K562 (cell line): ENCODE results near the gene LAMB1. TPM values are rescaled to one million over a fixed set of nuclear protein-coding genes. Genes with fewer than 3 reads are reported as not detected.

Experiments
- ATAC-seq: fragments of 200-7000 bp; cut with Tn5 transposase; 3 replicates; pipeline ENCODE4 v1.9.1; 2020; ENCODE audit warnings: moderate library complexity
- BruUV-seq: library from RNA; stranded (reverse); fragments of 400-500 nt; replicated peaks from 2 replicates; lab custom pipeline; 2021; lab: Mats Ljungman, UMichigan
- CTCF ChIA-PET: fragments of 300-600 bp; formaldehyde crosslinking; extraction: SDS; loops from one replicate; lab custom pipeline; 2021; ENCODE audit warnings: low intra/inter-chr PET ratio; lab: Yijun Ruan, JAX
- POLR2A ChIA-PET: fragments of 300-600, 350-650 bp; sonication (Branson Sonifier 250); formaldehyde crosslinking; extraction: SDS; loops from one replicate; lab custom pipeline; 2021; ENCODE audit warnings: antibody characterized with exemption, inconsistent platforms; lab: Yijun Ruan, JAX
- DNase-seq, 4 experiments: peaks; one replicate each; pipeline versions ENCODE4 v3.0.0 to v3.0.0-alpha.2; 2011 to 2018; ENCODE audit warnings: low spot score in 3 of 4, mixed read lengths in 3 of 4; ENCODE audit errors: extremely low read depth in 1 of 4
- FAIRE-seq: peaks from 2 replicates; lab custom pipeline; 2011; peaks lifted over from hg19 to GRCh38; lab: Jason Lieb, UNC
- H2AFZ ChIP-seq: 2 replicates; pipeline ENCODE4 v1.6.0; 2011; ENCODE audit warnings: low read depth, low read length, control low read depth, inconsistent platforms
- H3K27ac ChIP-seq: fragments of 200-600 bp; 3 replicates; pipeline ENCODE4 v1.8.0; 2011; ENCODE audit warnings: low read depth, mild to moderate bottlenecking, control low read depth, inconsistent platforms, low read length, moderate library complexity, mixed read lengths; ENCODE audit errors: extremely low read depth
- H3K27me3 ChIP-seq, 2 experiments: fragments of 300-600 bp in 1 of 2; 2 replicates in 1 of 2; 3 replicates in 1 of 2; pipeline versions ENCODE4 v1.6.0 to v1.8.0; 2011; ENCODE audit warnings: inconsistent platforms in 2 of 2, low read length in 2 of 2, mild to moderate bottlenecking in 1 of 2, mixed read lengths in 1 of 2, moderate library complexity in 1 of 2; ENCODE audit not compliant: control insufficient read depth in 2 of 2, insufficient read depth in 2 of 2
- H3K36me3 ChIP-seq: fragments of 300-600 bp; 3 replicates; pipeline ENCODE4 v1.8.0; 2011; ENCODE audit warnings: mild to moderate bottlenecking, low read length, inconsistent platforms; ENCODE audit not compliant: control insufficient read depth, insufficient read depth
- H3K4me1 ChIP-seq, 2 experiments: fragments of 200-600 bp in 1 of 2; replicated peaks in 1 of 2; 2 replicates in 1 of 2; 3 replicates in 1 of 2; pipeline versions ENCODE4 v1.5.1 to v1.8.0; 2011; ENCODE audit warnings: inconsistent platforms in 2 of 2, low read length in 2 of 2, mild to moderate bottlenecking in 1 of 2, mixed read lengths in 1 of 2, moderate library complexity in 1 of 2; ENCODE audit not compliant: control insufficient read depth in 2 of 2, insufficient read depth in 2 of 2
- H3K4me2 ChIP-seq: 2 replicates; pipeline ENCODE4 v1.6.1; 2011; ENCODE audit warnings: low read length, control low read depth, inconsistent platforms, mixed read lengths; ENCODE audit not compliant: insufficient read depth
- H3K4me3 ChIP-seq: fragments of 200-600 bp; sonication (generic), shearing (Covaris generic); 2 replicates; pipeline ENCODE4 v1.5.1; 2016; ENCODE audit warnings: control low read depth, inconsistent platforms
- H3K79me2 ChIP-seq: fragments of 200-600 bp; 3 replicates; pipeline ENCODE4 v1.8.0; 2011; ENCODE audit warnings: low read length, inconsistent platforms; ENCODE audit not compliant: control insufficient read depth, insufficient read depth
- H3K9ac ChIP-seq, 2 experiments: 2 replicates each; pipeline versions ENCODE4 v1.6.0 to v1.6.1; 2011; ENCODE audit warnings: low read depth in 2 of 2, low read length in 2 of 2, control low read depth in 1 of 2, inconsistent platforms in 1 of 2, mild to moderate bottlenecking in 1 of 2, mixed read lengths in 1 of 2; ENCODE audit not compliant: insufficient read depth in 1 of 2
- H3K9me1 ChIP-seq: one replicate; pipeline ENCODE4 v1.6.0; 2011; ENCODE audit warnings: inconsistent platforms, mild to moderate bottlenecking, low read length, moderate library complexity; ENCODE audit not compliant: control insufficient read depth, insufficient read depth
- H3K9me3 ChIP-seq: replicated peaks from 2 replicates; pipeline ENCODE4 v1.5.1; 2011; ENCODE audit warnings: low read depth, low read length, inconsistent platforms; ENCODE audit not compliant: control insufficient read depth, insufficient read depth
- H4K20me1 ChIP-seq: replicated peaks from 2 replicates; pipeline ENCODE4 v1.6.1; 2011; ENCODE audit warnings: low read length, inconsistent platforms, mixed read lengths; ENCODE audit not compliant: control insufficient read depth, insufficient read depth
- BRD4 ChIP-seq: fragments of 200-600 bp; sonication (generic); IDR thresholded peaks from 2 replicates; pipeline ENCODE4 v1.6.1; 2017; ENCODE audit warnings: inconsistent platforms
- CC2D1A ChIP-seq: fragments of 450-650 bp; IDR thresholded peaks from 2 replicates; pipeline ENCODE4 v1.6.1; 2017; ENCODE audit warnings: mild to moderate bottlenecking
- DMBX1 ChIP-seq: fragments of 250-450 bp; sonication (Bioruptor Pico); IDR thresholded peaks from 2 replicates; pipeline ENCODE4 v1.8.0; 2022; ENCODE audit warnings: inconsistent platforms, mild to moderate bottlenecking, moderate library complexity, borderline replicate concordance
- HDAC6 ChIP-seq: IDR thresholded peaks from 2 replicates; pipeline ENCODE4 v1.6.1; 2012; ENCODE audit warnings: low read depth, mild to moderate bottlenecking, control low read depth, inconsistent platforms, low read length, moderate library complexity
- MECOM ChIP-seq: fragments of 250-450 bp; sonication (Bioruptor Pico); IDR thresholded peaks from 2 replicates; pipeline ENCODE4 v1.8.0; 2022; ENCODE audit warnings: inconsistent platforms
- MEF2A ChIP-seq: IDR thresholded peaks from 2 replicates; pipeline ENCODE4 v1.6.1; 2011; ENCODE audit warnings: low read depth, mild to moderate bottlenecking, low read length, moderate library complexity; ENCODE audit not compliant: control insufficient read depth
- MTA3 ChIP-seq: fragments of 450-650 bp; formaldehyde crosslinking; IDR thresholded peaks from 2 replicates; pipeline ENCODE4 v1.6.1; 2017; ENCODE audit warnings: mild to moderate bottlenecking, borderline replicate concordance
- PRMT5 ChIP-seq: sonication (generic); formaldehyde crosslinking; IDR thresholded peaks from 2 replicates; pipeline ENCODE4 v1.5.0; 2020; ENCODE audit warnings: missing genetic modification reagents
- SPI1 ChIP-seq: IDR thresholded peaks from 2 replicates; pipeline ENCODE4 v1.6.1; 2011; ENCODE audit warnings: low read depth, low read length, control low read depth, borderline replicate concordance
- STAG1 ChIP-seq: sonication (generic); formaldehyde crosslinking; IDR thresholded peaks from 2 replicates; pipeline ENCODE4 v1.5.0; 2020; ENCODE audit warnings: missing genetic modification reagents, borderline replicate concordance
- ZNF586 ChIP-seq: fragments of 450-650 bp; formaldehyde crosslinking; conservative IDR thresholded peaks from 2 replicates; pipeline ENCODE4 v1.4.0; 2020; ENCODE audit warnings: mild to moderate bottlenecking, moderate library complexity
- WGBS: fragments of 100-300 bp; shearing (Covaris generic); methylation state at CpG from one replicate; pipeline ENCODE4 v1.1.6; 2016; ENCODE audit warnings: low coverage, mixed read lengths; ENCODE audit not compliant: insufficient coverage; ENCODE audit errors: missing lambda C conversion rate; 5-methylcytosine and 5-hydroxymethylcytosine counted together
- in situ Hi-C: fragments of 300-500 bp; cut with MboI; formaldehyde crosslinking; loops from 4 replicates; pipeline ENCODE4 v1.15.0; 2018; ENCODE audit warnings: inconsistent platforms, mixed read lengths
- intact Hi-C: fragments of 100-400 bp; cut with micrococcal nuclease; formaldehyde crosslinking; loops from 2 replicates; pipeline ENCODE4 v1.14.2; 2022
- polyA plus RNA-seq, 8 experiments: library from polyadenylated mRNA; depleted of rRNA in 4 of 8; stranded (reverse) in 5 of 8; unstranded in 3 of 8; fragments of >200 nt; fragmentation: Nextera tagmentation in 2 of 8; fragmentation: Illumina TruSeq in 1 of 8; extraction: Ambion mirVana in 2 of 8; extraction: Trizol in 1 of 8; gene quantifications; 2 replicates each; pipeline versions ENCODE4 v1.2.1 to v1.2.3, GENCODE V29; 2011 to 2014; ENCODE audit warnings: inconsistent platforms in 1 of 8, missing spikeins in 1 of 8
- total RNA-seq, 7 experiments: library from RNA; depleted of rRNA in 6 of 7; stranded (reverse); fragments of >200 nt in 6 of 7; fragmentation: Illumina TruSeq in 2 of 7; extraction: Trizol in 2 of 7; gene quantifications; 2 replicates each; pipeline versions ENCODE4 v1.2.1 to v1.2.3, GENCODE V29; 2011 to 2021; ENCODE audit warnings: low replicate concordance in 1 of 7
- TF ChIP-seq, protein P1 (sequence below): fragments of 450-650 bp; formaldehyde crosslinking; IDR thresholded peaks from 2 replicates; pipeline ENCODE4 v1.4.0; 2022; ENCODE audit warnings: mild to moderate bottlenecking, moderate library complexity
- TF ChIP-seq, protein P2 (sequence below): sonication (generic); formaldehyde crosslinking; IDR thresholded peaks from 2 replicates; pipeline ENCODE4 v1.8.1; 2022; ENCODE audit warnings: missing genetic modification reagents
- TF ChIP-seq, protein P3 (sequence below): fragments of 250-450 bp; sonication (Bioruptor Pico); IDR thresholded peaks from 2 replicates; pipeline ENCODE4 v1.5.0; 2021; ENCODE audit warnings: mild to moderate bottlenecking, moderate library complexity
- TF ChIP-seq, protein P4 (sequence below): fragments of 250-450 bp; sonication (Bioruptor Pico); IDR thresholded peaks from 2 replicates; pipeline ENCODE4 v1.8.0; 2021; ENCODE audit warnings: moderate library complexity, mild to moderate bottlenecking, inconsistent platforms

Gene LAMB1
- total and polyA plus RNA-seq, 9 of the 15 experiments (the other 6 are each of a cell fraction or from before 2014, with no cell fraction given), result 6.0 to 17.7 (median 12.3) TPM

- peaks cover 40% of the 10 kb centered on the region for H3K79me2 ChIP-seq
- H4K20me1 ChIP-seq, result no peaks in the 10 kb centered on the region
- ATAC-seq, result no peak
- H3K9me3 ChIP-seq, result no peaks in the 10 kb centered on the region
- in situ Hi-C loops (no loop called here), intact Hi-C loops (loop anchor here (10.0 kb wide), 1 partner anchor 63 kb away; no protein-coding TSS in a partner anchor)
- peaks cover 94% of the 10 kb centered on the region for H3K36me3 ChIP-seq
- no peak overlapping the region for H3K9ac ChIP-seq
- ChIA-PET POLR2A (interaction anchor here (0.6 to 1.8 kb wide), 3 partner anchors 13 to 23 kb away, joined by 3 to 4 read pairs (median 3); no protein-coding TSS in a partner anchor), CTCF (no interaction called here)
- H3K4me3 ChIP-seq, result no peak overlapping the region
- H3K27me3 ChIP-seq, result no peaks in the 10 kb centered on the region
- no peak overlapping the region for H3K27ac ChIP-seq
- BruUV-seq, result no TSS peak
- H3K9me1 ChIP-seq, result no peaks in the 10 kb centered on the region
- H3K4me1 ChIP-seq, result no peaks in the 10 kb centered on the region
- H2AFZ ChIP-seq, result no peak overlapping the region
- FAIRE-seq, result no peak
- WGBS, result 97% methylated on average over 2 of the region's 2 CpGs
- no peak for DNase-seq
- H3K4me2 ChIP-seq, result no peak overlapping the region
- no peak for TF ChIP-seq BRD4
- TF ChIP-seq SPI1, result no peak
- TF ChIP-seq MECOM (CRISPR knock-in tag), result no peak
- TF ChIP-seq MEF2A, result no peak
- TF ChIP-seq HDAC6, result no peak
- no peak for TF ChIP-seq DMBX1
- TF ChIP-seq CC2D1A, result no peak
- TF ChIP-seq, protein P1, sequence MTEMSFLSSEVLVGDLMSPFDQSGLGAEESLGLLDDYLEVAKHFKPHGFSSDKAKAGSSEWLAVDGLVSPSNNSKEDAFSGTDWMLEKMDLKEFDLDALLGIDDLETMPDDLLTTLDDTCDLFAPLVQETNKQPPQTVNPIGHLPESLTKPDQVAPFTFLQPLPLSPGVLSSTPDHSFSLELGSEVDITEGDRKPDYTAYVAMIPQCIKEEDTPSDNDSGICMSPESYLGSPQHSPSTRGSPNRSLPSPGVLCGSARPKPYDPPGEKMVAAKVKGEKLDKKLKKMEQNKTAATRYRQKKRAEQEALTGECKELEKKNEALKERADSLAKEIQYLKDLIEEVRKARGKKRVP (CRISPR knock-in tag), result no peak
- TF ChIP-seq, protein P2, sequence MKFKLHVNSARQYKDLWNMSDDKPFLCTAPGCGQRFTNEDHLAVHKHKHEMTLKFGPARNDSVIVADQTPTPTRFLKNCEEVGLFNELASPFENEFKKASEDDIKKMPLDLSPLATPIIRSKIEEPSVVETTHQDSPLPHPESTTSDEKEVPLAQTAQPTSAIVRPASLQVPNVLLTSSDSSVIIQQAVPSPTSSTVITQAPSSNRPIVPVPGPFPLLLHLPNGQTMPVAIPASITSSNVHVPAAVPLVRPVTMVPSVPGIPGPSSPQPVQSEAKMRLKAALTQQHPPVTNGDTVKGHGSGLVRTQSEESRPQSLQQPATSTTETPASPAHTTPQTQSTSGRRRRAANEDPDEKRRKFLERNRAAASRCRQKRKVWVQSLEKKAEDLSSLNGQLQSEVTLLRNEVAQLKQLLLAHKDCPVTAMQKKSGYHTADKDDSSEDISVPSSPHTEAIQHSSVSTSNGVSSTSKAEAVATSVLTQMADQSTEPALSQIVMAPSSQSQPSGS (CRISPR knock-in tag), result no peak
- TF ChIP-seq, protein P3, sequence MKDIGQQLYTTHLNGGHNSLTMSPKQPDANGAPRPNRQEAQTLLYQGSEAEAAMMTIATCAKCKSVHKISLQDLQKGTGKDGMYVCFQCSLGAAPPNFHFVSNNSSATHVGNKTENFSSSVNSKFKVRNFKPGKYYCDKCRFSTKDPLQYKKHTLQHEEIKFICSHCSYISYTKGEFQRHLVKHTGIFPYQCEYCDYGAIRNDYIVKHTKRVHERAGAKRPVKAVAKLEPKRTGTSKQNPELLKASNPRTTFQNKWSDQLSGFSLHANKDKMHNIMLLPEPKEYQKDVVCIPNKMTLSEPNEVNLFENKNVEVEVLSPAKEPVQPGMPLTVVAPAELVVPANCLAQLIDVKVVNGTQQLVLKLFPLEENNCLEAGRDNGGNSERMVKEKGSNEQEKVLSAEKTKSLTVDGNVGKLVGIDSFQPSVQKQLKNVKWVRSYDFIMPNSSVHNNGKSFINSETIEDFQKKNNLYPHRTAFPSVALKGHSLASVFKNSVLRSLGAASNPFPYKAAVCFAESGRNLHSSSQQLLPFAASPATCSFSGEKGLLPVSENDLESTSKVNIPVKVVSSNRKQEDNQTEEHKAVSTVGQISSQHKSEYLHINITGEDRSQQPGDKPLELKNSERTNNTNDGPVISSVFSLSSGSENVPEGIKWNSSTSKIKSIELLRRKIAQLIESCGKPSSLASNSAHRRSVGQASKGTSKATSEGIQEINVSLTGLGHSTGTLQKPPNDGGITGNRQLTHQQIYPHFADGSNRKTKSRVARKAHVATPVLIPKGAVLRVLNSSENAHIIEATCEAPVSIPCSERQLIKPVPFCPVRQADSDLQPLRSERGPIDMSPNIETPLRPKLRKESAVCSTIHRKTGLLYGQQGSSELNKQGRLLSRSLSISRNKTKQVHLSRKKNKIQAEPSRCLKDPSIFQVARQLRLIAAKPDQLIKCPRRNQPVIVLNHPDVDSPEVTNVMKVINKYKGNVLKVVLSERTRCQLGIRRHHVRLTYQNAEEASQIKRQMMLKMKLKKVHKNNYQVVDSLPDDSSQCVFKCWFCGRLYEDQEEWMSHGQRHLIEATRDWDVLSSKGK (CRISPR knock-in tag), result no peak
- TF ChIP-seq MTA3, result no peak
- no peak for TF ChIP-seq PRMT5 (CRISPR knock-in tag)
- no peak for TF ChIP-seq ZNF586 (CRISPR knock-in tag)
- TF ChIP-seq STAG1 (CRISPR knock-in tag), result no peak
- TF ChIP-seq, protein P4, sequence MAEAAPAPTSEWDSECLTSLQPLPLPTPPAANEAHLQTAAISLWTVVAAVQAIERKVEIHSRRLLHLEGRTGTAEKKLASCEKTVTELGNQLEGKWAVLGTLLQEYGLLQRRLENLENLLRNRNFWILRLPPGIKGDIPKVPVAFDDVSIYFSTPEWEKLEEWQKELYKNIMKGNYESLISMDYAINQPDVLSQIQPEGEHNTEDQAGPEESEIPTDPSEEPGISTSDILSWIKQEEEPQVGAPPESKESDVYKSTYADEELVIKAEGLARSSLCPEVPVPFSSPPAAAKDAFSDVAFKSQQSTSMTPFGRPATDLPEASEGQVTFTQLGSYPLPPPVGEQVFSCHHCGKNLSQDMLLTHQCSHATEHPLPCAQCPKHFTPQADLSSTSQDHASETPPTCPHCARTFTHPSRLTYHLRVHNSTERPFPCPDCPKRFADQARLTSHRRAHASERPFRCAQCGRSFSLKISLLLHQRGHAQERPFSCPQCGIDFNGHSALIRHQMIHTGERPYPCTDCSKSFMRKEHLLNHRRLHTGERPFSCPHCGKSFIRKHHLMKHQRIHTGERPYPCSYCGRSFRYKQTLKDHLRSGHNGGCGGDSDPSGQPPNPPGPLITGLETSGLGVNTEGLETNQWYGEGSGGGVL, result no peak
Observed at GRCh38 chr7:107911981-107912380, 91.0 kb downstream of the LAMB1 start.
